ENCODE data around the gene LHFPL5.

Gene LHFPL5

DNA sequence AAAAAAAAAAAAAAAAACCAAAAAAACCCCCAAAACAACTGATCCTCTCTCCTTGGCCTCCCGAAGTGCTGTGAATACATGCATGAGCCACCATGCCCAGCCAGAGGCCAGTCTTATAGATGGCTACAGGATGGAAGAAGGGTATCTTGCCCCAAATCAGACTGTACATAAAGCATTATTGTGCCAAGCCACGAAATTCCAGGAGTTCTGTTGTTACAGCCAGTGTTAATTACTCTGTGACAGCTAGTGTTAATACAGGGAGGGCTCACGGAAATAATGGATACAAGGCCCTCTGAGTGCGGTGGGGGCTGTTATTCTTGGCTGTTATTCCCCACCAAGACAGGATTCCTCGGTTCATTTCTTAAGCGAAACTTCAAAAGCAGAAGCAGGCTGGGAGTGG lies 30.1 kb upstream of the LHFPL5 start:
- no peak overlapping the region for H3K27ac ChIP-seq
- TF ChIP-seq ZFX (IDR thresholded peaks at IDR 0.05; ENCODE audit: borderline replicate concordance): no peak
- TF ChIP-seq, protein P1, sequence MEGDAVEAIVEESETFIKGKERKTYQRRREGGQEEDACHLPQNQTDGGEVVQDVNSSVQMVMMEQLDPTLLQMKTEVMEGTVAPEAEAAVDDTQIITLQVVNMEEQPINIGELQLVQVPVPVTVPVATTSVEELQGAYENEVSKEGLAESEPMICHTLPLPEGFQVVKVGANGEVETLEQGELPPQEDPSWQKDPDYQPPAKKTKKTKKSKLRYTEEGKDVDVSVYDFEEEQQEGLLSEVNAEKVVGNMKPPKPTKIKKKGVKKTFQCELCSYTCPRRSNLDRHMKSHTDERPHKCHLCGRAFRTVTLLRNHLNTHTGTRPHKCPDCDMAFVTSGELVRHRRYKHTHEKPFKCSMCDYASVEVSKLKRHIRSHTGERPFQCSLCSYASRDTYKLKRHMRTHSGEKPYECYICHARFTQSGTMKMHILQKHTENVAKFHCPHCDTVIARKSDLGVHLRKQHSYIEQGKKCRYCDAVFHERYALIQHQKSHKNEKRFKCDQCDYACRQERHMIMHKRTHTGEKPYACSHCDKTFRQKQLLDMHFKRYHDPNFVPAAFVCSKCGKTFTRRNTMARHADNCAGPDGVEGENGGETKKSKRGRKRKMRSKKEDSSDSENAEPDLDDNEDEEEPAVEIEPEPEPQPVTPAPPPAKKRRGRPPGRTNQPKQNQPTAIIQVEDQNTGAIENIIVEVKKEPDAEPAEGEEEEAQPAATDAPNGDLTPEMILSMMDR (IDR thresholded peaks at IDR 0.05): no peak

DNA sequence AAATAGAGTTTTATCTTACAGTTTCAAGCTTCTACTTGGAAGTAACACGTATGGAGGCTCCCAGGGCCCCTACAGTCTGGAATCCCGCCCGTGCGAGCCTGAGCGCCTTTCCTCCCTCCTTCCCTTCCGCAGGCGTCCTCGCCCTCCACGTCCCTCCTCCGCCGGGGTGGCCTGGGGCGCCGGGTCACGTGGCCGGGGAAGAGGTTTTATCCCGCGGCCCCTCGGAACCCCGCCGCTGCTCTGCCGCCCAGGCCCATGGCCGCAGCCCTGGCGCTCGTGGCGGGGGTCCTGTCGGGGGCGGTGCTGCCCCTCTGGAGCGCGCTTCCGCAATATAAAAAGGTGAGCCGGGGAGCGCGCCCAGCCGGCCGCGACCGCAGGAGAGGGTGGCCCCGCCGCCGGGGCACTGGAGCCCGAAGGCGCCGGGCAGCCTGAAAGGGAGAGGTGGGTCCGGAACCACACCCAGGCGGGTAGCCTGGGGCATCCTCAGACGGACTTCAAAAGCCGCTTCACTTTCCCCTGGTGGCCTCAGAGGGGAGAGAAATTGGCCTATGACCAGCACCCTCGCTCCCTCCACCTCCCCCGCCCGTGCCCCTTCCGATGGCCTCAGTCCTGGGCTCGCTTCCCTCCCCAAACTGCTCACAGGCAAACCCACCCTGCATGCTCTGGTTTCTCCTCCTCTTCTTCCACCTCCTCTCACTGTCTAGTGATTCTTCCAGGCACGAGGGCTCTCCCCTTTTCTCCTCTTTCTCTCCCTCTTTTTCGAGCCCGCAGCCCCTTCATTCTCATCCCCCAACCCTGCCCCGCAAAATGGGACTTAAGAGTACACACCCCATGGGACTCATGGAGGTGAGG lies 28.6 kb upstream of the LHFPL5 start, which contains the start of gene CLPSL2:
Gene CLPSL2, plus strand, starts transcription at position 235 of the 852 bp plus-strand sequence. Its CDS starts 21 bp downstream, at position 256.
- no peak for TF ChIP-seq ZFX (IDR thresholded peaks at IDR 0.05; ENCODE audit: borderline replicate concordance)
- TF ChIP-seq, protein P1 (IDR thresholded peaks at IDR 0.05): no peak

DNA sequence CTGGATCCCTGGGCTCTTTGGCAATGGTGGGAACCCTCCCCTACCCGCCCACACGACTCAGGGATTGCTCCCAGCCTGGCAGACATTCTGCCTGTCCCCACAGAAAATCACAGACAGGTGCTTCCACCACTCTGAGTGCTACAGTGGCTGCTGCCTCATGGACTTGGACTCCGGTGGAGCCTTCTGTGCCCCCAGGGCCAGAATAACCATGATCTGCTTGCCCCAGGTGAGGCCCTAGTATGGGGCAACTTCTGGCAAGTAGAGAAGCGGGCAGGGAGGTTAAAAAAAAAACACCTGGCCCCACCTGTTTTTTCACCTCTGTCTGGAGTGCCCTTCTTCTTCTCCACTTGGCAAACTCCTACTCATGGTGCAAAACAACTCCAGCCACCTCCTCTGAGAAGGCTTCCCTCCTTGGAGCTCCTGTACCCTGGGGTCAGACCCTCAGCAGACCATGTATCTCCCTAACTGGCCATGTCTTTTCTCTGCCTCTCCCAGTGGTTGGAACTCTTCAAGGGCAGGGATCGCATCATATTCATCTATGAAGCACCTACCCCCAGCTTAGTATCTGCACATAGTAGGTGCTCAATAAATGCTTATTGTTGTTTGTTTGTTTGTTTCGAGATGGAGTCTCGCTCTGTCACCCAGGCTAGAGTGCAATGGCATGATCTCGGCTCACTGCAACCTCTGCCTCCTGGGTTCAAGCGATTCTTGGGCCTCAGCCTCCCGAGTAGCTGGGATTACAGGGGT lies 27.6 kb upstream of the LHFPL5 start:
- H3K27ac ChIP-seq: no peak overlapping the region
- no peak for TF ChIP-seq ZFX (IDR thresholded peaks at IDR 0.05; ENCODE audit: borderline replicate concordance)
- TF ChIP-seq, protein P1 (IDR thresholded peaks at IDR 0.05): no peak

More for the DNA sequence above, 28.6 kb upstream of the LHFPL5 start, which contains the start of gene CLPSL2:
- no peak within 1 kb of the TSS for H3K27ac ChIP-seq

DNA sequence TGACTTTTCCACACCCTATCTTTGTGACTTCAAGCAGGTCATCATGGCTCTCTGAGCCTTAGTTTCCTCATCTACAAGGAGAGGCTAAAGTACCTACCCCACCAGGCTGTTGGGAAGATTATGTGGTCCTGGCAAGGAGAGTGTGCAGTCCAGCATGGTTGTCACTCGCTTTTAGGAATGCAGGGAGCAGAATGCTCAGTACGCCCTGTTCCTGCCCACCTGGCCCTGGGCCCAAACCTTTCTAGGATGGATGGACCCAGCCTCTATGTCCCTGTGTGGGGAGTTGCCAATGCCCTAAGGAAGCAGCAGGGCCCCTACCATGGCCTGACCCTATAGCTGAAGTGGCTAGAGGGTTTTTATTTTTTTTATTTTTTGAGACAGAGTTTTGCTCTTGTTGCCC lies 26.7 kb upstream of the LHFPL5 start:
- no peak overlapping the region for H3K27ac ChIP-seq
- TF ChIP-seq ZFX (IDR thresholded peaks at IDR 0.05; ENCODE audit: borderline replicate concordance): no peak
- TF ChIP-seq, protein P1 (IDR thresholded peaks at IDR 0.05): no peak

DNA sequence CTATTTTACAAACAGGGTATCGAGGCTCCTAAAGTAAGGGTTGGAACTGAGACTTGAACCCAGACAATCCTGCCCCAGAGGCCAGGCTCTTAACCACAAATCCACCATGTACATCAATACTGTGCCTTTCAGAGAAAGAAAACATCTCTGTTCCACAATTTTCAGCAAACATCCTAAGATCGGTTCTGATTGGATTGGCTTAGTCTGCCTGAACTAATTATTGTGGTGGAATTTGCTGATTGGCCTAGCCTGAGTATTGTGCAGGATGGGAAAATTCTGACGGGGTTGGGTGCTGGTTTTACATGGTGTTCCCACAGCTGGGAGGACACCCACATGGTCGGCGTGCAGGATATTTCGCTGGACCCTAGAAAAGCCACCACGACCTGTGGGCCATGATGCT lies 24.4 kb upstream of the LHFPL5 start, which contains the start of gene CLPSL1:
Gene CLPSL1, plus strand, starts transcription at position 301 of the 400 bp plus-strand sequence. Its CDS starts 92 bp downstream, at position 393.
- no peak within 1 kb of the TSS for H3K27ac ChIP-seq
- TF ChIP-seq ZFX (IDR thresholded peaks at IDR 0.05; ENCODE audit: borderline replicate concordance): no peak
- TF ChIP-seq, protein P1 (IDR thresholded peaks at IDR 0.05): no peak

GRCh38 chr6:35781290-35781689 lies 23.9 kb upstream of the LHFPL5 start:
- H3K27ac ChIP-seq: no peak overlapping the region
- no peak for TF ChIP-seq ZFX (IDR thresholded peaks at IDR 0.05; ENCODE audit: borderline replicate concordance)
- TF ChIP-seq, protein P1 (IDR thresholded peaks at IDR 0.05): no peak

Data from 22Rv1 (cell line).